ENCODE data around the gene IFNA17.
"Not testable (repeated sequence)": the region's sequence is repeated elsewhere in the genome, so short reads cannot be mapped to it uniquely, and the experiment has no call there.

The IFNA17 gene

DNA sequence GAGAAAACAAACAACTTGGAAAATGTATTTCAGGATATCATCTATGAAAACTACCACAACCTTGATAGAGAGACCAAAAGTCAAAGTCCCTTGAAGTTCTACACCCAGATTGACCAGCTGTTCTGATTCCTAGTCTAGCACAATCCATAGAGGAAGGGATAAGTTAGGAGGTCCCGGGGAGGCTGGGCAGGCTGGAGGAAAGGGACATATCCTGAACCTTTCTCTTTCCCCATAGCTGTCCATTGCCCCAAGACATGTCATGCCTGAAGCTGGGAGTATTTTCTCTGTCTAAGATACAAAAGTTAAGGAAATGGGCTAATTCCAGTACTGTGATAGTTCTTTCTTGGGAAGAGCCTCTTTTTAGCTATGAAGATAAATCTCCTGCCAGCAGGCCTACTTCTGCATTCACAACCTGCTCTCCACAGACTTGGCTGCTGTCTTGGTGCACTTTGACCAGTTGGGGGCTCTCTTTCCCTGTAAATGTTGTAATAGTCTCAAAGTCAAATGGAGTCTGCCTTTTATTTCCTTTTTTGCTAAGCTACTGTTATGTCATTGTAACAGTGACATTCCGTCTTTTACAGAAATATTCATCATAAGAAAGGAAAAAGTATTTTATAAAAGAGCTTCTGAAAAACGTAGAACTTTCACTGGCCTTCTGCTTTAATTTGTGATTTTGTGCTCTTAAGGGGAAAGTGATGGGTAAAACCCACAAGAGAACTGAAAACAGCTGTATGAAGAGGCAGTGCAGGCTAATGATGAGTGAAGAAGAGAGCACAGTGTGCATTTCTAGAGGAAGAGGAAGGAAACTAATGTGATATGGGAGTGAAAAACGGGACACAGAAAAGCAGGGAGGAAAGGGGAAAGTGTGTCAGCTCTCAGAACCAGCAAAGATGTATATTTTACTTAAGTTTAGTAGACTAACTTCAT lies 44.9 kb downstream of the IFNA17 start:
- WGBS (ENCODE audit: insufficient coverage), result no CpG with 5 or more reads among the region's 4 CpGs
- H3K4me1 ChIP-seq (ENCODE audit: control extremely low read depth in 1 of 4, control insufficient read depth in 4 of 4, insufficient read depth in 4 of 4, low read length in 3 of 4); H3K27ac ChIP-seq (ENCODE audit: insufficient read depth in 1 of 2, low read depth in 1 of 2, low read length in 2 of 2, poor library complexity in 1 of 2, severe bottlenecking in 2 of 2); POLR2A ChIA-PET; H3K27me3 ChIP-seq (replicated peaks in 2 of 5; ENCODE audit: control insufficient read depth in 4 of 5, insufficient read depth in 5 of 5, low read length in 4 of 5); H3K36me3 ChIP-seq (ENCODE audit: control insufficient read depth in 4 of 4, insufficient read depth in 4 of 4, low read length in 3 of 4); H3K4me3 ChIP-seq (ENCODE audit: control insufficient read depth in 1 of 7, extremely low read depth in 1 of 7, insufficient read depth in 4 of 7, low read depth in 2 of 7, low read length in 6 of 7); H3K9me3 ChIP-seq (ENCODE audit: control extremely low read depth in 1 of 5, control insufficient read depth in 4 of 5, insufficient read depth in 2 of 5, low read depth in 1 of 5, low read length in 4 of 5): not testable (repeated sequence)
- peak; percentile 38 to 72 (median 69) for DNase-seq
- CTCF ChIA-PET, result interaction anchor here (0.7 to 2.6 kb wide), 11 partner anchors 9 to 283 kb away, joined by 3 to 16 read pairs (median 4); no protein-coding TSS in a partner anchor
